WTC11 (cell line): ENCODE data around the gene TBR1. TPM values are rescaled to one million over a fixed set of nuclear protein-coding genes. Genes with fewer than 3 reads are reported as not detected.

ENCODE experiments used
- ATAC-seq: fragments of 200-7000 bp; cut with Tn5 transposase; 2 replicates; pipeline ENCODE4 v1.10.0; 2021; ENCODE audit warnings: mild to moderate bottlenecking, moderate library complexity
- CTCF ChIA-PET: fragments of 300-600 bp; sonication (Branson Sonifier 250); formaldehyde crosslinking; loops from one replicate; lab custom pipeline; 2021; ENCODE audit warnings: antibody characterized with exemption; lab: Charles Lee
- POLR2A ChIA-PET: fragments of 350-600 bp; sonication (Branson Sonifier 250); formaldehyde crosslinking; loops from one replicate; lab custom pipeline; 2021; ENCODE audit warnings: antibody characterized with exemption; lab: Charles Lee
- DNase-seq: peaks from one replicate; pipeline ENCODE4 v3.0.0; 2021; ENCODE audit warnings: low spot score
- H3K27ac Mint-ChIP-seq: 2 replicates; pipeline ENCODE4 v1.8.0; 2021; ENCODE audit warnings: mixed read lengths
- H3K27me3 Mint-ChIP-seq: 2 replicates; pipeline ENCODE4 v1.8.0; 2021; ENCODE audit warnings: low read depth, mild to moderate bottlenecking, moderate library complexity, mixed read lengths
- H3K36me3 Mint-ChIP-seq: 2 replicates; pipeline ENCODE4 v1.8.0; 2021; ENCODE audit warnings: mixed read lengths
- H3K4me1 Mint-ChIP-seq: 2 replicates; pipeline ENCODE4 v1.8.0; 2022; ENCODE audit warnings: mixed read lengths
- H3K4me3 Mint-ChIP-seq: 2 replicates; pipeline ENCODE4 v1.8.0; 2021; ENCODE audit warnings: mild to moderate bottlenecking, moderate library complexity, mixed read lengths
- H3K9me3 Mint-ChIP-seq: 2 replicates; pipeline ENCODE4 v1.8.0; 2021; ENCODE audit warnings: mixed read lengths
- AFF4 ChIP-seq: sonication (generic); formaldehyde crosslinking; IDR thresholded peaks from 2 replicates; pipeline ENCODE4 v1.8.1; 2023; ENCODE audit warnings: mild to moderate bottlenecking, missing genetic modification reagents, borderline replicate concordance
- CBFB ChIP-seq: sonication (generic); formaldehyde crosslinking; IDR thresholded peaks from 2 replicates; pipeline ENCODE4 v1.8.1; 2022; ENCODE audit warnings: mild to moderate bottlenecking, low read depth, missing genetic modification reagents
- E2F4 ChIP-seq: sonication (generic); formaldehyde crosslinking; IDR thresholded peaks from 2 replicates; pipeline ENCODE4 v1.8.1; 2022; ENCODE audit warnings: low read depth, mild to moderate bottlenecking, moderate library complexity, missing genetic modification reagents, borderline replicate concordance
- FOXK1 ChIP-seq: sonication (generic); formaldehyde crosslinking; IDR thresholded peaks from 2 replicates; pipeline ENCODE4 v1.8.0; 2022; ENCODE audit warnings: mild to moderate bottlenecking, moderate library complexity, missing genetic modification reagents
- FOXP4 ChIP-seq: sonication (generic); formaldehyde crosslinking; IDR thresholded peaks from 2 replicates; pipeline ENCODE4 v1.8.0; 2022; ENCODE audit warnings: mild to moderate bottlenecking, missing genetic modification reagents
- GABPB1 ChIP-seq: sonication (generic); formaldehyde crosslinking; IDR thresholded peaks from 2 replicates; pipeline ENCODE4 v1.8.1; 2023; ENCODE audit warnings: mild to moderate bottlenecking, missing genetic modification reagents
- GRHL2 ChIP-seq: fragments of 250-450 bp; sonication (Bioruptor Pico); IDR thresholded peaks from 2 replicates; pipeline ENCODE4 v1.8.0; 2022; ENCODE audit warnings: mild to moderate bottlenecking, moderate library complexity; ENCODE audit not compliant: insufficient replicate concordance, severe bottlenecking
- IRF2 ChIP-seq: sonication (generic); formaldehyde crosslinking; IDR thresholded peaks from 2 replicates; pipeline ENCODE4 v1.8.0; 2022; ENCODE audit warnings: low read depth, missing genetic modification reagents, borderline replicate concordance
- JUN ChIP-seq: sonication (generic); formaldehyde crosslinking; IDR thresholded peaks from 2 replicates; pipeline ENCODE4 v1.8.0; 2023; ENCODE audit warnings: mild to moderate bottlenecking, missing genetic modification reagents
- MAX ChIP-seq: sonication (generic); formaldehyde crosslinking; IDR thresholded peaks from 2 replicates; pipeline ENCODE4 v1.8.0; 2022; ENCODE audit warnings: mild to moderate bottlenecking, missing genetic modification reagents
- NR1H2 ChIP-seq: sonication (generic); formaldehyde crosslinking; IDR thresholded peaks from 2 replicates; pipeline ENCODE4 v1.9.0; 2021; ENCODE audit warnings: mild to moderate bottlenecking, moderate library complexity, missing genetic modification reagents
- NR3C1 ChIP-seq: sonication (generic); formaldehyde crosslinking; conservative IDR thresholded peaks from 2 replicates; pipeline ENCODE4 v1.8.1; 2023; ENCODE audit warnings: low read depth, mild to moderate bottlenecking, missing genetic modification reagents
- OVOL2 ChIP-seq: fragments of 250-450 bp; sonication (Bioruptor Pico); IDR thresholded peaks from 2 replicates; pipeline ENCODE4 v1.9.0; 2021; ENCODE audit warnings: mild to moderate bottlenecking, borderline replicate concordance
- PRRX2 ChIP-seq: fragments of 250-450 bp; sonication (Bioruptor Pico); IDR thresholded peaks from 2 replicates; pipeline ENCODE4 v1.8.0; 2021; ENCODE audit warnings: mild to moderate bottlenecking
- RORB ChIP-seq: fragments of 250-450 bp; sonication (Bioruptor Pico); IDR thresholded peaks from 2 replicates; pipeline ENCODE4 v1.9.0; 2021; ENCODE audit warnings: mild to moderate bottlenecking
- USF2 ChIP-seq: sonication (generic); formaldehyde crosslinking; IDR thresholded peaks from 2 replicates; pipeline ENCODE4 v1.8.1; 2023; ENCODE audit warnings: mild to moderate bottlenecking, missing genetic modification reagents, moderate library complexity
- ZBTB43 ChIP-seq: sonication (generic); formaldehyde crosslinking; IDR thresholded peaks from 2 replicates; pipeline ENCODE4 v1.8.1; 2023; ENCODE audit warnings: mild to moderate bottlenecking, missing genetic modification reagents
- ZNF219 ChIP-seq: sonication (generic); formaldehyde crosslinking; IDR thresholded peaks from 2 replicates; pipeline ENCODE4 v1.8.0; 2023; ENCODE audit warnings: missing genetic modification reagents, mild to moderate bottlenecking, borderline replicate concordance
- ZNF416 ChIP-seq: fragments of 250-450 bp; sonication (Bioruptor Pico); IDR thresholded peaks from 2 replicates; pipeline ENCODE4 v1.9.0; 2021; ENCODE audit warnings: mild to moderate bottlenecking, inconsistent platforms
- ZNF425 ChIP-seq: fragments of 250-450 bp; sonication (Bioruptor Pico); conservative IDR thresholded peaks from 2 replicates; pipeline ENCODE4 v1.9.0; 2021; ENCODE audit warnings: mild to moderate bottlenecking
- ZNF671 ChIP-seq: fragments of 250-450 bp; sonication (Bioruptor Pico); IDR thresholded peaks from 2 replicates; pipeline ENCODE4 v1.8.0; 2021; ENCODE audit warnings: mild to moderate bottlenecking
- total RNA-seq: library from RNA; stranded (reverse); gene quantifications from 3 replicates; pipeline ENCODE4 v1.2.3, GENCODE V29; 2021

The TBR1 gene
- total RNA-seq, 1 experiment from 2014 or later: not detected

- DNase-seq (no peak), ATAC-seq (no peak)
- ChIA-PET CTCF (no interaction called here), POLR2A (interaction anchor here (1.0 kb wide), 2 partner anchors 10 to 110 kb away, joined by 3 read pairs; partner anchors contain the start of gene PSMD14)
- Mint-ChIP-seq H3K27me3 (peaks cover 100% of the 10 kb centered on the region), H3K36me3 (no peaks in the 10 kb centered on the region; the same call in 1 of the 2 replicates), H3K27ac (no peak overlapping the region), H3K4me1 (peaks cover 68% of the 10 kb centered on the region), H3K9me3 (no peaks in the 10 kb centered on the region), H3K4me3 (peak overlapping the region; percentile 77)
- no peak for TF ChIP-seq IRF2 (CRISPR knock-in tag)
- no peak for TF ChIP-seq ZNF416 (CRISPR knock-in tag)
- no peak for TF ChIP-seq PRRX2 (CRISPR knock-in tag)
- TF ChIP-seq NR3C1 (CRISPR knock-in tag): no peak
- TF ChIP-seq NR1H2 (CRISPR knock-in tag): no peak
- TF ChIP-seq MAX (CRISPR knock-in tag): no peak
- TF ChIP-seq FOXP4 (CRISPR knock-in tag): no peak
- no peak for TF ChIP-seq ZNF425 (CRISPR knock-in tag)
- TF ChIP-seq FOXK1 (CRISPR knock-in tag): no peak
- no peak for TF ChIP-seq JUN (CRISPR knock-in tag)
- no peak for TF ChIP-seq GRHL2
- TF ChIP-seq USF2 (CRISPR knock-in tag): no peak
- TF ChIP-seq ZBTB43 (CRISPR knock-in tag): no peak
- TF ChIP-seq CBFB (CRISPR knock-in tag): no peak
- TF ChIP-seq ZNF671 (CRISPR knock-in tag): no peak
- TF ChIP-seq ZNF219: no peak
- TF ChIP-seq OVOL2 (CRISPR knock-in tag): no peak
- no peak for TF ChIP-seq GABPB1 (CRISPR knock-in tag)
These were observed 1.6 kb downstream of the TBR1 start for GRCh38 chr2:161417438-161418274.

GRCh38 chr2:161418275-161418714 is 2.2 kb downstream of the TBR1 start:
- peaks cover 100% of the 10 kb centered on the region for H3K27me3 Mint-ChIP-seq
- peaks cover 67% of the 10 kb centered on the region for H3K4me1 Mint-ChIP-seq
- no peak overlapping the region for H3K27ac Mint-ChIP-seq
- no peaks in the 10 kb centered on the region for H3K9me3 Mint-ChIP-seq
- peak overlapping the region; percentile 77 for H3K4me3 Mint-ChIP-seq
- CTCF ChIA-PET: no interaction called here
- no peaks in the 10 kb centered on the region; the same call in 1 of the 2 replicates for H3K36me3 Mint-ChIP-seq
- no peak for ATAC-seq
- POLR2A ChIA-PET: interaction anchor here (1.0 kb wide), 2 partner anchors 10 to 110 kb away, joined by 3 read pairs; partner anchors contain the start of gene PSMD14
- no peak for DNase-seq
- TF ChIP-seq RORB (CRISPR knock-in tag) (no peak), E2F4 (CRISPR knock-in tag) (no peak), NR3C1 (CRISPR knock-in tag) (no peak), AFF4 (CRISPR knock-in tag) (no peak)
